Liver (tissue), 9 donors: ENCODE measurements around the gene NAMPT. TPM values are rescaled to one million over a fixed set of nuclear protein-coding genes. Genes with fewer than 3 reads are reported as not detected.
"Not testable (repeated sequence)": the region's sequence is repeated elsewhere in the genome, so short reads cannot be mapped to it uniquely, and the experiment has no call there.

ENCODE experiments used
- DNase-seq: peaks from one replicate; pipeline ENCODE4 v3.0.0-alpha.2; 2017; ENCODE audit warnings: low spot score
- H3K27ac ChIP-seq, 2 donors: one replicate each; pipeline ENCODE4 v1.7.0; 2013; ENCODE audit warnings: inconsistent platforms in 2 of 2, low read length in 2 of 2, control low read depth in 1 of 2, low read depth in 1 of 2, mild to moderate bottlenecking in 1 of 2
- H3K27me3 ChIP-seq, 4 donors: one replicate each; pipeline versions ENCODE4 v1.6.1 to v1.7.0; 2013; ENCODE audit warnings: low read length in 3 of 4, inconsistent platforms in 1 of 4, mild to moderate bottlenecking in 1 of 4, moderate library complexity in 1 of 4; ENCODE audit not compliant: control insufficient read depth in 4 of 4, insufficient read depth in 4 of 4
- H3K36me3 ChIP-seq, 4 donors: one replicate each; pipeline versions ENCODE4 v1.6.1 to v1.7.0; 2013; ENCODE audit warnings: low read length in 3 of 4, mild to moderate bottlenecking in 3 of 4, low read depth in 1 of 4, moderate library complexity in 1 of 4; ENCODE audit not compliant: control insufficient read depth in 4 of 4, insufficient read depth in 3 of 4
- H3K4me1 ChIP-seq, 4 donors: one replicate each; pipeline versions ENCODE4 v1.6.1 to v1.7.0; 2013; ENCODE audit warnings: low read length in 3 of 4, mild to moderate bottlenecking in 3 of 4, moderate library complexity in 1 of 4; ENCODE audit not compliant: control insufficient read depth in 4 of 4, insufficient read depth in 4 of 4
- H3K4me3 ChIP-seq, 3 donors: one replicate each; pipeline versions ENCODE4 v1.6.1 to v1.7.0; 2013; ENCODE audit warnings: low read length in 3 of 3, control low read depth in 1 of 3, low read depth in 1 of 3, mild to moderate bottlenecking in 1 of 3
- H3K9ac ChIP-seq, 2 donors: one replicate each; pipeline ENCODE4 v1.7.0; 2013; ENCODE audit warnings: low read length in 2 of 2, mild to moderate bottlenecking in 2 of 2, moderate library complexity in 2 of 2, control low read depth in 1 of 2, low read depth in 1 of 2
- H3K9me3 ChIP-seq, 4 donors: one replicate each; pipeline versions ENCODE4 v1.6.1 to v1.7.0; 2013; ENCODE audit warnings: low read length in 3 of 4; ENCODE audit not compliant: control insufficient read depth in 4 of 4
- CTCF ChIP-seq: fragments of 150-350 bp; IDR thresholded peaks from 2 replicates; pipeline ENCODE4 v1.5.1; 2017; ENCODE audit warnings: improper control_type of control experiment, low read depth, low read length; ENCODE audit not compliant: missing input control
- GABPA ChIP-seq, 2 donors: IDR thresholded peaks in 1 of 2; conservative IDR thresholded peaks in 1 of 2; 2 replicates each; pipeline ENCODE4 v1.6.1; 2016; ENCODE audit warnings: antibody characterized with exemption in 2 of 2, mild to moderate bottlenecking in 1 of 2, moderate library complexity in 1 of 2
- HNF4A ChIP-seq, 2 donors: conservative IDR thresholded peaks; 2 replicates each; pipeline ENCODE4 v1.6.1; 2016; ENCODE audit warnings: antibody characterized with exemption in 2 of 2, mild to moderate bottlenecking in 2 of 2
- HNF4G ChIP-seq: IDR thresholded peaks from 2 replicates; pipeline ENCODE4 v1.6.1; 2016; ENCODE audit warnings: antibody characterized with exemption
- JUND ChIP-seq, 2 donors: IDR thresholded peaks; 2 replicates each; pipeline ENCODE4 v1.6.1; 2016; ENCODE audit warnings: antibody characterized with exemption in 2 of 2
- RAD21 ChIP-seq, 2 donors: IDR thresholded peaks; 2 replicates each; pipeline ENCODE4 v1.6.1; 2016; ENCODE audit warnings: antibody characterized with exemption in 2 of 2, mild to moderate bottlenecking in 2 of 2
- RXRA ChIP-seq, 2 donors: IDR thresholded peaks; 2 replicates each; pipeline ENCODE4 v1.6.1; 2017 to 2018; ENCODE audit warnings: antibody characterized with exemption in 2 of 2, mild to moderate bottlenecking in 1 of 2
- TAF1 ChIP-seq: conservative IDR thresholded peaks from 2 replicates; pipeline ENCODE4 v1.6.1; 2016; ENCODE audit warnings: antibody characterized with exemption, mild to moderate bottlenecking
- ZBTB33 ChIP-seq: IDR thresholded peaks from 2 replicates; pipeline ENCODE4 v1.6.1; 2016; ENCODE audit warnings: antibody characterized with exemption
- WGBS: extraction: QIAGEN DNeasy Blood & Tissue Kit; methylation state at CpG from one replicate; pipeline ENCODE4 v1.1.7; 2013; 5-methylcytosine and 5-hydroxymethylcytosine counted together
- polyA plus RNA-seq, 2 donors: library from polyadenylated mRNA; stranded (reverse) in 1 of 2; unstranded in 1 of 2; fragments of 200-250 nt in 1 of 2; fragments of >200 nt in 1 of 2; fragmentation: Nextera tagmentation in 1 of 2; extraction: Ambion mirVana in 1 of 2; gene quantifications; one replicate each; pipeline versions ENCODE4 v1.2.1 to v1.2.3, GENCODE V29; 2013 to 2015
- total RNA-seq, 2 donors: library from RNA; depleted of rRNA; stranded (reverse); fragments of >200 nt; gene quantifications; one replicate each; pipeline ENCODE4 v1.2.3, GENCODE V29; 2014
- TF ChIP-seq, protein P1 (sequence below): IDR thresholded peaks from 2 replicates; pipeline ENCODE4 v1.6.1; 2016; ENCODE audit warnings: antibody characterized with exemption
- TF ChIP-seq, protein P2 (sequence below): IDR thresholded peaks from 2 replicates; pipeline ENCODE4 v1.6.1; 2016; ENCODE audit warnings: antibody characterized with exemption
- donor health status: healthy.
- donor health status: healthy.
- donor health status: healthy.
- donor health status: healthy.
- donor health status: healthy.

The NAMPT gene
- total and polyA plus RNA-seq, 4 donors = 20.8 to 444 (median 160) TPM

- Histone ChIP-seq H3K27ac (no peak overlapping the region), H3K9me3 (no peaks in the 10 kb centered on the region), H3K27me3 (no peaks in the 10 kb centered on the region), H3K36me3 (no peaks in the 10 kb centered on the region), H3K9ac (no peak overlapping the region), H3K4me1 (no peaks in the 10 kb centered on the region), H3K4me3 (no peak overlapping the region)
- TF ChIP-seq CTCF (no peak), TAF1 (no peak)
- DNase-seq = no peak
- 83% methylated on average over 3 of the region's 3 CpGs for WGBS
Measured at GRCh38 chr7:106305732-106306131, 20.9 kb upstream of the NAMPT start.

DNA sequence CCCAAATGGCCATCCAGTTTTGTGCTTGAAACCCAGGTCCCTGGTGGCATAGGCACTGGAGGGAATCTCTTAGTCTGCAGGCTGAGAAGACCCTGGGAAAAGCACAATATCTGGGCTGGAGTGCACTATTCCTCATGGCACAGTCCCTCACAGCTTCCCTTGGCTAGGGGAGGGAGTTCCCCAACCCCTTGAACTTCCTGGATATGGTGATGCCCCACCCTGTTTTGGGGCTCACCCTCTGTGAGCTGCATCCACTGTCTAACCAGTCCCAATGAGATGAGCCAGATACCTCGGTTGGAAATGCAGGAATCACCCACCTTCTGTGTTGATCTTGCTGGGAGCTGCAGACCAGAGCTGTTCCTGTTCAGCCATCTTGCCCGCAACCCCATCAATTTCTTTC lies 19.8 kb upstream of the NAMPT start:
- H3K27ac ChIP-seq = no peak overlapping the region
- WGBS = 80% methylated on average over 2 of the region's 2 CpGs

GRCh38 chr7:106298631-106299030 lies 13.8 kb upstream of the NAMPT start:
- not testable (repeated sequence) for H3K4me1 ChIP-seq, DNase-seq, H3K27ac ChIP-seq, H3K9ac ChIP-seq, H3K27me3 ChIP-seq, H3K4me3 ChIP-seq, H3K36me3 ChIP-seq, H3K9me3 ChIP-seq
- WGBS = 89% methylated on average over 1 of the region's 4 CpGs

More for the DNA sequence above, 19.8 kb upstream of the NAMPT start:
- TF ChIP-seq ZBTB33 (no peak), GABPA (IDR thresholded peaks at IDR 0.05 in 1 of 2, conservative IDR thresholded peaks at IDR 0.05 in 1 of 2) (no peak), TAF1 (no peak), JUND (IDR thresholded peaks at IDR 0.05) (no peak), HNF4A (conservative IDR thresholded peaks at IDR 0.05) (no peak), CTCF (no peak), HNF4G (no peak), RXRA (IDR thresholded peaks at IDR 0.05) (no peak), RAD21 (IDR thresholded peaks at IDR 0.05) (no peak)
- TF ChIP-seq, protein P1, sequence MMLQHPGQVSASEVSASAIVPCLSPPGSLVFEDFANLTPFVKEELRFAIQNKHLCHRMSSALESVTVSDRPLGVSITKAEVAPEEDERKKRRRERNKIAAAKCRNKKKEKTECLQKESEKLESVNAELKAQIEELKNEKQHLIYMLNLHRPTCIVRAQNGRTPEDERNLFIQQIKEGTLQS = no peak
- TF ChIP-seq, protein P2, sequence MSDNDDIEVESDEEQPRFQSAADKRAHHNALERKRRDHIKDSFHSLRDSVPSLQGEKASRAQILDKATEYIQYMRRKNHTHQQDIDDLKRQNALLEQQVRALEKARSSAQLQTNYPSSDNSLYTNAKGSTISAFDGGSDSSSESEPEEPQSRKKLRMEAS = no peak
- DNase-seq = no peak
- H3K36me3 ChIP-seq = no peaks in the 10 kb centered on the region
- H3K9me3 ChIP-seq = no peaks in the 10 kb centered on the region
- no peak overlapping the region for H3K9ac ChIP-seq
- H3K4me1 ChIP-seq = no peaks in the 10 kb centered on the region
- H3K4me3 ChIP-seq = no peak overlapping the region
- H3K27me3 ChIP-seq = no peaks in the 10 kb centered on the region

DNA sequence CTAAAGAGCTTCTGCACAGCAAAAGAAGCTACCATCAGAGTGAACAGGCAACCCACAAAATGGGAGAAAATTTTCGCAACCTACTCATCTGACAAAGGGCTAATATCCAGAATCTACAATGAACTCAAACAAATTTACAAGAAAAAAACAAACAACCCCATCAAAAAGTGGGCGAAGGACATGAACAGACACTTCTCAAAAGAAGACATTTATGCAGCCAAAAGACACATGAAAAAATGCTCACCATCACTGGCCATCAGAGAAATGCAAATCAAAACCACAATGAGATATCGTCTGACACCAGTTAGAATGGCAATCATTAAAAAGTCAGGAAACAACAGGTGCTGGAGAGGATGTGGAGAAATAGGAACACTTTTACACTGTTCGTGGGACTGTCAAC lies 13.4 kb upstream of the NAMPT start:
- not testable (repeated sequence) for H3K36me3 ChIP-seq, H3K4me3 ChIP-seq, DNase-seq, H3K27ac ChIP-seq, H3K9ac ChIP-seq, H3K4me1 ChIP-seq, H3K9me3 ChIP-seq, H3K27me3 ChIP-seq
- 88% methylated on average over 2 of the region's 4 CpGs for WGBS
